Osteoblast (primary cell): ENCODE results near the gene ADM5. TPM values are rescaled to one million over a fixed set of nuclear protein-coding genes. Genes with fewer than 3 reads are reported as not detected.

Source experiments
- DNase-seq: peaks from one replicate; pipeline ENCODE4 v3.0.0; 2011; ENCODE audit warnings: low spot score, mixed read lengths; ENCODE audit not compliant: insufficient read length; ENCODE audit errors: missing footprints
- H2AFZ ChIP-seq: 2 replicates; pipeline ENCODE4 v1.6.0; 2011; ENCODE audit warnings: mild to moderate bottlenecking, low read length
- H3K27ac ChIP-seq: 2 replicates; pipeline ENCODE4 v1.5.1; 2011; ENCODE audit warnings: mild to moderate bottlenecking, low read depth, low read length, moderate library complexity
- H3K27me3 ChIP-seq: 2 replicates; pipeline ENCODE4 v1.6.0; 2012; ENCODE audit warnings: mild to moderate bottlenecking, control low read depth, inconsistent platforms, low read length, moderate library complexity; ENCODE audit not compliant: insufficient read depth
- H3K36me3 ChIP-seq: 2 replicates; pipeline ENCODE4 v1.5.1; 2011; ENCODE audit warnings: mild to moderate bottlenecking, low read length, control low read depth, moderate library complexity; ENCODE audit not compliant: insufficient read depth
- H3K4me1 ChIP-seq: 2 replicates; pipeline ENCODE4 v1.5.1; 2011; ENCODE audit warnings: mild to moderate bottlenecking, low read length, control low read depth, moderate library complexity; ENCODE audit not compliant: insufficient read depth
- H3K4me2 ChIP-seq: 2 replicates; pipeline ENCODE4 v1.6.0; 2011; ENCODE audit warnings: mild to moderate bottlenecking, low read length; ENCODE audit not compliant: insufficient read depth
- H3K4me3 ChIP-seq: fragments of 200-600 bp; sonication (generic); 3 replicates; pipeline ENCODE4 v1.5.1; 2012; ENCODE audit warnings: mild to moderate bottlenecking, low read length, inconsistent platforms; ENCODE audit not compliant: insufficient read depth
- H3K79me2 ChIP-seq: 2 replicates; pipeline ENCODE4 v1.6.0; 2012; ENCODE audit warnings: mild to moderate bottlenecking, low read length, control low read depth, inconsistent platforms; ENCODE audit not compliant: insufficient read depth
- H3K9me3 ChIP-seq: 2 replicates; pipeline ENCODE4 v1.5.1; 2011; ENCODE audit warnings: low read depth, low read length, control low read depth
- H4K20me1 ChIP-seq: 2 replicates; pipeline ENCODE4 v1.6.0; 2012; ENCODE audit warnings: mild to moderate bottlenecking, low read length, control low read depth; ENCODE audit not compliant: insufficient read depth
- CTCF ChIP-seq: IDR thresholded peaks from 2 replicates; pipeline ENCODE4 v1.5.1; 2011; ENCODE audit warnings: mild to moderate bottlenecking, low read depth, low read length, moderate library complexity; ENCODE audit errors: extremely low read depth
- total RNA-seq: library from RNA; depleted of rRNA; stranded (reverse); fragments of >200 nt; gene quantifications from 2 replicates; pipeline ENCODE4 v1.2.3, GENCODE V29; 2012

Gene ADM5
- total RNA-seq = under 0.01 and 0.29 TPM in 2 replicates

- peak within 1 kb of the TSS; percentile 76 for H3K4me3 ChIP-seq
- H3K27ac ChIP-seq = peak within 1 kb of the TSS; percentile 15
- peaks cover 20% of the 10 kb centered on the region for H3K4me1 ChIP-seq
- no peaks in the 10 kb centered on the region for H3K79me2 ChIP-seq
- peaks cover 3% of the 10 kb centered on the region for H4K20me1 ChIP-seq
- H3K4me2 ChIP-seq = peak within 1 kb of the TSS; percentile 90
- peaks cover 17% of the 10 kb centered on the region for H3K36me3 ChIP-seq
- TF ChIP-seq CTCF = peak; percentile 23
- no peaks in the 10 kb centered on the region for H3K9me3 ChIP-seq
- peak; percentile 70 for DNase-seq
- H3K27me3 ChIP-seq = no peaks in the 10 kb centered on the region
- peak within 1 kb of the TSS; percentile 93 for H2AFZ ChIP-seq
Observed at GRCh38 chr19:49689133-49690078, at the start of gene ADM5. ADM5 (plus strand) TSS chr19:49689594; CDS start chr19:49689838, 244 bp downstream.

GRCh38 chr19:49640113-49640898 is 49.1 kb upstream of the ADM5 start, which contains the start of gene RRAS:
RRAS (minus strand) TSS chr19:49640143; CDS start chr19:49640098, 45 bp downstream.
- Histone ChIP-seq H3K9me3 (no peaks in the 10 kb centered on the region), H3K36me3 (peaks cover 12% of the 10 kb centered on the region), H3K4me1 (peaks cover 40% of the 10 kb centered on the region), H3K4me3 (peak within 1 kb of the TSS; percentile 91), H3K79me2 (peaks cover 46% of the 10 kb centered on the region), H3K27me3 (no peaks in the 10 kb centered on the region), H3K27ac (peak within 1 kb of the TSS; percentile 100), H4K20me1 (peaks cover 22% of the 10 kb centered on the region), H2AFZ (peak within 1 kb of the TSS; percentile 27), H3K4me2 (peak within 1 kb of the TSS; percentile 95)
- TF ChIP-seq CTCF = no peak
- DNase-seq = peak; percentile 99

DNA sequence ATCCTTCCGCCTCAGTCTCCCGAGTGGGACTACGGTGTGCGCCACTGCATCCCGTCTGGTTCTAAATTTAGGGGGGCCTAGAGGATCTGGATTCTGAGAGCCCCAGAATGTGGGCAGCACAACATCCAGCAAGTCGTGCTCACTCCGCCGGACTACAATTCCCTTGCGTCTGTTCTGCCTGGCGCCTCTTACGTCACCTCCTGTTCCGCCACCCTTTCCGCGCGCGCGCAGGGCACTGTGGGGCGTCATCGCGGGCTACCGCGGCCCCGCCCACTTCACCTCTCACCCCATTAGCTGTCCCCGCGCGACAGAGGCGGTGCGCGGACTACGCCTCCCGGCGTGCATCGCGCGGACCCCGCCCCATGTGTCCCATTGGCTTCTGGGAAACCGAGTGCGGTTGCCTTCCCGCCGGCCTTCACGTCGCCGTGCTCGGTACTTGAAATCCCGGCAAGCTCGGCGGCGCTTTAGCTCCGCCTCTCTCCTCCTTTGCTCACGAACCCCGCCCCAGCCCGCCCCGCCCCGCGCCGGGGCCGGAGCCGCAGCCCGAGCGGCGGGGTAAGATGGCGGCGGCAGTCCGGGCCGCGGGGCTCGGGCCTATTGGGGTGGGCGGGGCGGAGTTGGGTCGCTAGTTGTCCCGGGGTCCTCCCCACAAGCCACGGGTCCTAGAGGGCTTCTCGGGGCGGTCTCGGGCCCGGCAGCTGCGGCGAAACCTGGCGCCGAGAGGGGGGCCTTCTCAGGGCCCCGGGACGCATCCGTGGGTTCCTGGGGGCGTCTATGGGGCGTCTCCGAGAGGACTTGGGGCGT is 47.5 kb upstream of the ADM5 start, which contains the start of gene SCAF1:
Gene SCAF1, plus strand, starts transcription at position 522 of the 804 bp plus-strand sequence. CDS start 2,818 bp downstream, outside the sequence.
- peak within 1 kb of the TSS; percentile 49 for H2AFZ ChIP-seq
- H3K9me3 ChIP-seq = no peaks in the 10 kb centered on the region
- no peaks in the 10 kb centered on the region for H3K27me3 ChIP-seq
- H3K4me2 ChIP-seq = peak within 1 kb of the TSS; percentile 97
- H3K4me1 ChIP-seq = peaks cover 40% of the 10 kb centered on the region
- peak within 1 kb of the TSS; percentile 100 for H3K27ac ChIP-seq
- peaks cover 23% of the 10 kb centered on the region for H3K36me3 ChIP-seq
- H4K20me1 ChIP-seq = peaks cover 31% of the 10 kb centered on the region
- peaks cover 62% of the 10 kb centered on the region for H3K79me2 ChIP-seq
- peak within 1 kb of the TSS; percentile 91 for H3K4me3 ChIP-seq
- peak; percentile 100 for DNase-seq
- no peak for TF ChIP-seq CTCF
